GM19238 (cell line): ENCODE data around the gene SLC25A18.
"Not testable (repeated sequence)": the region's sequence is repeated elsewhere in the genome, so short reads cannot be mapped to it uniquely, and the experiment has no call there.

Source experiments
- DNase-seq: peaks from one replicate; pipeline ENCODE4 v3.0.0; 2011; ENCODE audit warnings: low spot score; ENCODE audit not compliant: insufficient read length

Gene SLC25A18, protein sequence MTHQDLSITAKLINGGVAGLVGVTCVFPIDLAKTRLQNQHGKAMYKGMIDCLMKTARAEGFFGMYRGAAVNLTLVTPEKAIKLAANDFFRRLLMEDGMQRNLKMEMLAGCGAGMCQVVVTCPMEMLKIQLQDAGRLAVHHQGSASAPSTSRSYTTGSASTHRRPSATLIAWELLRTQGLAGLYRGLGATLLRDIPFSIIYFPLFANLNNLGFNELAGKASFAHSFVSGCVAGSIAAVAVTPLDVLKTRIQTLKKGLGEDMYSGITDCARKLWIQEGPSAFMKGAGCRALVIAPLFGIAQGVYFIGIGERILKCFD

DNA sequence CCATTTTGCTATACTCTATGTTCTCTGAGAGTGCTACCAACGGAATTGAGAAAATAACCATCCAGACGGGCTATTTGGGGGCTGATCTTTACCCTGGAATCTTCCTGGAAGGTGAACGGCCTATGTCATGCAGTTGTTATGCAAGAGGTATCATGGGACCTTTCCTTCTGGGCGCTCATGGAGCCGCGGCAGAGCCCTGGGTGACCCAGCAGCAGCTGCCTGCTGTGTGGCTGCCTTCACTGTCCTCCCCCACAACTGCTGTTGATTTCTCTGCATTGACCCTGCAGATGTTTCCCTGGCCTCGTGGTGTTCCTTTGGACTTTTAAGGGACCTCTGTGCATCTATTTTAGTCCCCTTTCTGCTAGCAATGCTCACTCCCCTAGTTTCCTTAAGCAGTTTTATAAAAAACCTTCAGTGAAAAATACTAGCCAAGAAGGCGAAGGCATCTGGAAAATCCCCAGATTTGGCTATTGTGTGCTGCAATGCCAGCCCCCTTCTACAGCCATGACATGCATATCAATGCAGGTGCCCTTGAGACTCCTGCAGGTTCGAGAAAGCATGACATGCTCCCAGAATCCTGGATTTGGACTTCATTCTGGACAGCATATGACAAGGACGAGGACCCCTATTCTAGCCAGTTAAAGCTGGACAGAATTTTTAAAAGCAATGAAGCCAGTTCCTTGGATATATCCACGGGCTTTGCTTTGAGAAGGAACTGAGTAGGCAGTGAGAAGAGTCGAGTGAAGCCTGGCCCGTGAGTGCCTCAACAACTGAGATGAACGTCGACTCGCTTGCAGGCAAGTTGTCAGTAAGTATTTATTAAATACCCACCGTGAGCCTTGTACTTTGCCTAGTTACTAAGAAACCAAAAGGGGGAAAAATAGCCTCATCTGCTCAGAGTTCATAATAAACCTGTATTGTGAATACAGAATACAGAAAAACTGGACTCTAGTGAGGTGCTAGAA, at the start of gene SLC25A18:
SLC25A18 (plus strand) TSS at position 593 of the 965 bp plus-strand sequence. CDS start 16,447 bp downstream, outside the sequence.
- no peak for DNase-seq

DNA sequence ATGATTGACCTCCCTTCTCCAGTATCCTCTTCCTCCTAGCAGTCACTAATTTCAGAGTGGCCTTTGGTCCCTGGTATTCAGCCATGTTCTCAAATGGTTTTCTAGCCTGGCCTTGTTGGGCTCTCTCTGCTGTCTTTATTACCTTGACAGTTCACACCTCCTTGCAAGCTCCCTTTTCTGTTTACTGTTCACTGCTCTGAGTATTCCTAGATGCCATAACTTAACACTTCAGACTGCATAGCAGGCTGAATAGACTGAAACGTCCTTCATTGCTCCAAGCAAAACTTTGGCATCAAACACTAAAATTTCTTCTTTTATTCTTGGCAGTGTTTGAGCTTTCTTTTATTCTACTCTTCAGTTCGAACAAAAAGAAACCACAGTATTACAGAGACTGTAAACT, 49.7 kb upstream of the SLC25A18 start:
- DNase-seq, result no peak

DNA sequence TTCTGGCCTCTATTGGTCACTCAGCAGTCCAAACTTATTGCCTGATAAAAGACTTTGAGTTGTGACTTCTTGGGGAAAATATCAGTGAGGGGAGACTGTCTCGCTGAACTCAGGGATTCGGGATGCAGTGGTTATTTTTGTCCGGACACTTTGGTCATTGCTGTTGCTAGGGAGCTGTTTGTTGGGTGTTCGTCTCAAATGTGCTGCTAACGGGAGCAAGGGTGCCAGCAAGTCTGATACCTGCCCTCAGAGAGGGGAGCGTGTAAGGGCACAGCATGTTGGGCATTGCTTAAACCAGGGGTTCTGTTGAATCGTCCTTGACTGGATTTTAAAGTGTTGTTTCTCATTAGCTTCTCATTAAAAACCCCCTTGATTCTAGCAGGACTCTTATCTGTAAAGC, 49.2 kb upstream of the SLC25A18 start:
- DNase-seq, result no peak

DNA sequence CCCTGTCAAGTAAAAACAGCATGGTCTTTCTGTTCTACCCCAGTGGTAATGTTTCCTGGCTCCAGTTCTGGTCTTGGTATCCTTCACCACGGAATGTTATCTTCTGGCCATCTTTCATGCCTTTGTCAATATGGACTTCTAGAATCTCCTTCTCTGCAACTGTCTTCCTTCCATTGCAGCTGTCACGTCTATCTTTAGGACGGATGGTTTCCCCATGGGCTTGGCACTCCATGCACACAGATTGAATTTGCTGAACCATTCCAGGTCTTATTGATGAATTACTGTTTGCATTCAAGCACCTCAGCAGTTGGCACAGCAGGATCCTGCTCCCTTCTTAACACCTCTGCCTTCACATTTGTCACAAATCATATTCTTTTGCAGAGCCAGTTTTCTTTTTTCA, 44.9 kb upstream of the SLC25A18 start:
- DNase-seq, result no peak

DNA sequence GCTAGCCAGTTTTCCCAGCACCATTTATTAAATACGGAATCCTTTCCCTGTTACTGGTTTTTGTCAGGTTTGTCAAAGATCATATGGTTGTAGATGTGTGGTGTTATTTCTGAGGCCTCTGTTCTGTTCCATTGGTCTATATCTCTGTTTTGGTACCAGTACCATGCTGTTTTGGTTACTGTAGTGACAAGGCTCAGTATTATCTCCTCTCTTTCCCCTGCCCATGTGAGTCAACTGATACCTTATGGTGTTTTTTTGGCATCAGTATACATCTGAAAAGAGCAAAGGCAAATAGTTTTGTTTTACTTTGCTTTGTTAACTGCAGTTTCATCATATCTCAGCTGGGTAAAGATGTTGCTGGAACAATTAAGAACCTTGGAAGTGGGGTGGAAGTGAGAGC, 41.3 kb upstream of the SLC25A18 start:
- DNase-seq, result not testable (repeated sequence)

DNA sequence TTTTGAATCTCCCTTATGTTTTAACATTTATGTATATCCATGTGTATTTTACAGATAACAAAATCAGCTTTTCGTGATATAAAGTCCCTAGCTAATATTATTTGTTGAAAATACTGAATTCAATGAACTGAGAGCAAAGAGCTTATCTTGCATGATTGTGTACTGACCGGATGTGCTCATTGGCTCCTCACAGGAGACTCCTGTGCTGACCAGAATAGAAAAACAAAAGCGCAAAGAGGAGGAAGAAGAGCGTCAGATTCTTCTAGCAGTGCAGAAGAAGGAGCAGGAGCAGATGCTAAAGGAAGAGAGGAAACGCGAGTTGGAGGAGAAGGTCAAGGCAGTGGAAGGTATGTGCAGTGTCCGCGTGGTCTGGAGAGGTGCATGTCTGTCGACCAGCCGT, 39.4 kb upstream of the SLC25A18 start:
- no peak for DNase-seq

DNA sequence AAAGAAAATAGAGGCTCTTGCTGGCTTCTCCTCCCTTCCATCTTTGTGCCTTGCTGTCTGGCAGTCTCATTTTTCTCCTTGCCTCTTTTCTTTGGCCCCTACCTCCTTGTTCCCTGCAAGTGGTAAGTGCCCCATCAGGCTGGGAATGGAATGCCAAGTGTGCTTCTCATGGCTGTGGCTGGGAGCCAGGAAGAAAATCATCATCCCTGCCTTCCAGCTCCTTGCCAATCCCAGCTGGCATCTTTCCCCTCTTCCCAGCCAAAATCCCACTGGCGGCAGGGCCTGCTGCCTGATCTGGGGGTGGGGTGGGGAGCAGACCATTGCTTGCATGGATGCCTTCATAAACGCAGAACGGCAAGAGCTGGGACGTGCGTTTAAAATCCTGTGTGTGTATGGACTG, 27.0 kb upstream of the SLC25A18 start:
- no peak for DNase-seq

DNA sequence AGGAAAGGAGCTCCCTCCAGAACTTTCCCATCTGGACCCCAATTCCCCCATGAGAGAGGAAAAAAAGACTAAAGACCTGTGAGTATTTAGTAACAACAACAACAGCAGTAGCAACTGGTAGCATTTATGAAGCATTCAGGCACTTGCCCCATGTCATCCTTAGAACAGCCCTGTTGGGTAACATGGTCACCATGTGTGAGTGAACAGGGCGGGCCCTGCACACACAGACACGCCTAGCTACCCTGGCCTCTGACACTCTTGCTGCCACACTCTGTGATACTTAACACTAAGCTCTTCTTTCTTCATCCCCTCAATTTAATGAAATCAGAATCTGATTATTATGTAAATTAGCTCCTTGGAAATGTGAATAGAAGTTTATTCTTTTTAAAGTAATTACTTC, 26.1 kb upstream of the SLC25A18 start:
- no peak for DNase-seq

DNA sequence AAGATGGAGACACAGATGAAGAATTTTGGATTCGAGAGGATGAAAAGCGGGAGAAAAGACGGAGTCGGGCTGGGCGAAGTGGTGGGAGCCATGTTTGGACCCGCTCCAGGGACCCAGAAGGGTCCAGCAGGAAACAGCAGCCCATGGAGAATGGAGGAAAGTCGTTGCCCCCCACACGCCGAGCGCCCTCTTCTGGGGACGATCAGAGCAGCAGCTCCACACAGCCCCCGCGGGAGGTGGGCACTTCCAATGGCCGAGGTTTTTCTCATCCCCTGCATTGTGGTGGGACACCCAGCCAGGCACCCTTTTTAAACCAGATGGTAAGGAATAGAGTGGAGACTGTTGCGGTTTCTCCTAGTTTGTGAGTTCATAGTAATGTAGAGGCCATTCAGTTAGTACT, 22.8 kb upstream of the SLC25A18 start:
- DNase-seq, result no peak

DNA sequence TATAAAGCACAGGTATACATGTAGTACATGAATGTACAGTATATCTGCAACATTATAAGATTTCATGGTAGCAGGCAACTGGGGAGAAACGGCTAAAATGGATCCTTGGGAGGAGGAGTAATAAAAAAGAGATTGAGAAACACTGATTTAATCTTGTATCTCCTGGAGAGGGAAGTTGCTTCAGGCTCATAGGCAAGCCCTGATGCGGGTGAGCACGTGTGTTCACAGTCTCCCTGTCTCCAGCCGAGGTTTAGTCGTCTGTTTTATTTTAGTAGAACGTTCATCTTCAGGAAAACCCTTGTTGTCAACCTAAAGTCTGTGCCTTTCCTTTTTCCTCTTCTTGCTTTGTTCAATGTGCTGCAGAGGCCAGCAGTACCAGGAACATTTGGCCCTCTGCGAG, 21.8 kb upstream of the SLC25A18 start:
- DNase-seq, result no peak

DNA sequence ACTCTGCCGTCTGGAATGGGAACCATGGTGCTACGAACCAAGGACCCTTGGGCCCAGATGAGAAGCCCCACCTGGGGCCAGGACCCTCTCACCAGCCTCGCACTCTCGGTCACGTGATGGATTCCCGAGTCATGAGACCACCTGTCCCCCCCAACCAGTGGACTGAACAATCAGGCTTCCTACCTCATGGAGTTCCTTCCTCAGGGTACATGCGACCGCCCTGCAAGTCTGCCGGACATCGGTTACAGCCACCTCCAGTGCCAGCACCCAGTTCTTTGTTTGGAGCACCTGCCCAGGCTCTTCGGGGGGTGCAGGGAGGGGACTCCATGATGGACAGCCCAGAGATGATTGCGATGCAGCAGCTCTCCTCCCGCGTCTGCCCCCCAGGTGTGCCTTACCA, 20.8 kb upstream of the SLC25A18 start:
- DNase-seq, result no peak

DNA sequence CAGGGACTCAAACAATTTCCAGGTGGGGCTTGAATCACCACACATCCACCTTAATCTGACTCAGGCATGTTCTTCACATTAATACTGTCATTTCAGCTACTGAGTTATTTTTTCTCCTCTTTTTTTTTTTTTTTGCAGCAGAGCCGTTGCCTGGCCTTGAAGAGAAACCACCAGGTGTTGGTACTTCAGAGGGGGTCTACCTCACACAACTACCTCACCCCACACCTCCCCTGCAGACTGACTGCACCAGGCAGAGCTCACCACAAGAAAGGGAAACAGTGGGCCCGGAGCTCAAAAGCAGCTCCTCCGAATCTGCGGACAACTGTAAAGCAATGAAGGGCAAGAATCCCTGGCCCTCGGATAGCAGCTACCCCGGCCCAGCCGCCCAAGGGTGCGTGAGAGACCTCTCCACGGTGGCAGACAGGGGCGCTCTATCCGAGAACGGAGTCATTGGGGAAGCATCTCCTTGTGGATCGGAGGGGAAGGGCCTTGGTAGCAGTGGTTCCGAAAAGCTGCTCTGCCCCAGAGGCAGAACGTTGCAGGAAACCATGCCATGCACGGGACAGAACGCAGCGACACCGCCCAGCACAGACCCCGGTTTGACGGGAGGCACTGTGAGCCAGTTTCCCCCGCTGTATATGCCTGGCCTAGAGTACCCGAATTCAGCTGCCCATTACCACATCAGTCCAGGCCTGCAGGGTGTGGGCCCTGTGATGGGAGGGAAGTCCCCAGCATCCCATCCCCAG, 15.1 kb upstream of the SLC25A18 start:
- no peak for DNase-seq

DNA sequence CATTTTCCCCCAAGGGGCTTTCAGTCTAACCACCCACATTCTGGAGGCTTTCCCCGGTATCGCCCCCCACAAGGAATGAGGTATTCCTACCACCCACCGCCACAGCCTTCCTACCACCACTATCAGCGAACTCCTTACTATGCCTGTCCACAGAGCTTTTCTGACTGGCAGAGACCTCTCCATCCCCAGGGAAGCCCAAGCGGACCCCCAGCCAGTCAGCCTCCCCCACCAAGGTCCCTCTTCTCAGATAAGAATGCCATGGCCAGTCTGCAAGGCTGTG, 14.6 kb upstream of the SLC25A18 start:
- DNase-seq, result no peak

DNA sequence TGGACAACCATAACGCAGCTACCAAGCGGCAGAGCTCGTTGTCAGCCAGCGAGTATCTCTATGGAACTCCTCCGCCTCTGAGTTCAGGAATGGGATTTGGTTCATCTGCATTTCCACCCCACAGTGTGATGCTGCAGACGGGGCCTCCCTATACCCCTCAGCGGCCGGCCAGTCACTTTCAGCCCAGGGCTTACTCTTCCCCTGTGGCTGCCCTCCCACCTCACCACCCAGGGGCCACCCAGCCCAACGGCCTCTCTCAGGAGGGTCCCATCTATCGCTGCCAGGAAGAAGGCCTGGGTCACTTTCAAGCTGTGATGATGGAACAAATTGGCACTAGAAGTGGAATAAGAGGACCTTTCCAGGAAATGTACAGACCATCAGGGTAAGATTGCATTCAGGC, 14.1 kb upstream of the SLC25A18 start:
- no peak for DNase-seq

DNA sequence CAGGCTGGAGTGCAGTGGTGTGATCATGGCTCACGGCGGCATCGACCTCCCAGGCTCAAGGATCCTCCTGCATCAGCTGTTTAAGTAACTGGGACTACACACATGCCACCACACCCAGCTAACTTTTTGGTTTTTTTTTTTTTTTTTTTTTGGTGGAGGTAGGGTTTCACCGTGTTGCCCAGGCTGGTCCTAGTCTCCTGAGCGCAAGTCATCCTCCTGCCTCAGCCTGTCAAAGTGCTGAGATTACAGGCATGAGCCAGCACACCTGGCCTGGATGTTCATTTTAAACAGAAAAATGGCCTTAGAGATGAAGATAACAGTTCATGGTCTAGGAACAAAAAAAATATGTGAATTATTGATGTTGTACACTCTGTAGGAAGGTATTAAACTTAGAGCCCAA, 13.6 kb upstream of the SLC25A18 start:
- no peak for DNase-seq

DNA sequence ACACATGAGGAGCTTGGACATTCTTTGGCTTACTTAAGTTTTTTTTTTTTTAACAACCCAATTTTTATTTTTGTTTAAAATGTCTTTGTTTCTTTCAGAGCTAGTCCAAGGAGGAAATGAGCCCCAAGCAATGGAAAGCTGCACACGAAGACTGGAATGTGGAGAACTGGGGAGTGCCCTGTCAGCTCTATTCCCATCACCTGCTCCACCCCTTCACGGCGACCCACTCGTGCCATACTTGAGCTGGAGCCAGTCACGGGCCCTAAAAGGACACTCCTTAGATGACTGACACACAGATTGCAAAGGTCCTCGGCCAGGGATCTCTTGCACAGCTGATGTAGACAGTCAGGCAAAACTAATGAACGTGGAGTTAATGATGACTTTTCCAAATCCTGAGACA, 10.6 kb upstream of the SLC25A18 start:
- no peak for DNase-seq

DNA sequence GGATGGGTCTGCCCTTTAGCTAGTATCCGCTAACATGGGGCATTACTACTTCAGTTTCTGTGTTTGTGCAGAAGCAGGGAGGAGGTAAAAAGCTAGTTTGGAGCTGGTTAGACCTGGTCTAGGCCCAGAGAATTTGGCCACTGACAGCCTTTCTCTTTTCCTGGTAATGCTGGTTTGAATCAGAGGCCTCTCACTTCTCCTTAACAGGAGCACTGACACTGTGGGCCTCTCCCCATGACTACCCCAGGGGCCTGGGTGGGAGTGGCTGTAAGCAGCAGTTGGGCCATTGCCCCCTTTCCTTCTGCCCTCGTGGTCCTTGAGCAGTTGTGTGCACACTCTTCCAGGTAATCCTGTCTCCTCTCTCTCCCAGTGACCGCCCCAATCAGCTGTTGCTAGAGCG, 8.5 kb upstream of the SLC25A18 start:
- DNase-seq, result no peak

DNA sequence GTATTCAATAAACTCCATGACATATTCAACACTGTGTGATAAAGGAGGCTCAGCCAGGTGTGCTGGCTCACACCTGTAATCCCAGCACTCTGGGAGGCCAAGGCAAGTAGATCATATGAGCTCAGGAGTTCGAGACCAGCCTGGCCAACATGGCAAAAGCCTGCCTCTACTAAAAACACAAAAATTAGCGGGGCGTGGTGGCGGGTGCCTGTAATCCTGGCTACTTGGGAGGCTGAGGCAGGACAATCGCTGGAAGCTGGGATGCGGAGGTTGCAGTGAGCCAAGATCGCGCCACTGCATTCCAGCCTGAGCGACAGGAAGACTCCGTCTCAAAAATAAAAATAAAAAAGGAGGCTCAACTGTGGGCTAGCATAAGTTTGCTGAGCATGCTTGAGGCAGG, 4.1 kb upstream of the SLC25A18 start:
- DNase-seq, result no peak

DNA sequence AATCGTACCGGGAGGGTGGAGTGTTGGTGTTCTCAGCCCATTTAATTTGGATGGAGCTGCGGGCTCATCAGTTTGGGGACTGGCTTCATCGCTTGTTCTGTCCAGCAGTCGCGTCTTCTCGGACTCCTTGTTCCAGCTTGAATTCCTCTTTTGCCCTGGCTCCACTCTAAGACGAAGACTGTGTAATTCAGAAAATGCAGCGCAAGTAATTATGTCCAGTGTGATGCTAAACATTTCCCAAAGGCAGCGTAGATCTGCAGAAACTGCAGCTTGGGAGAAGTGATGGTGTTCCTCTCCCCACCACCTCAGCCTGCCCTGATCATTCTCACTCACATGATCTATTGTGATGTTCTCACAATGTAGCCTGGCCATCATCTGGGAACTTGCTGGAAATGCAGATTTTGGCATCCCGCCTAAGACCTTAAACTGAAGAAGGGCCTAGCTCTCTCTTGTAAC, 666 bp downstream of the SLC25A18 start:
- no peak for DNase-seq

DNA sequence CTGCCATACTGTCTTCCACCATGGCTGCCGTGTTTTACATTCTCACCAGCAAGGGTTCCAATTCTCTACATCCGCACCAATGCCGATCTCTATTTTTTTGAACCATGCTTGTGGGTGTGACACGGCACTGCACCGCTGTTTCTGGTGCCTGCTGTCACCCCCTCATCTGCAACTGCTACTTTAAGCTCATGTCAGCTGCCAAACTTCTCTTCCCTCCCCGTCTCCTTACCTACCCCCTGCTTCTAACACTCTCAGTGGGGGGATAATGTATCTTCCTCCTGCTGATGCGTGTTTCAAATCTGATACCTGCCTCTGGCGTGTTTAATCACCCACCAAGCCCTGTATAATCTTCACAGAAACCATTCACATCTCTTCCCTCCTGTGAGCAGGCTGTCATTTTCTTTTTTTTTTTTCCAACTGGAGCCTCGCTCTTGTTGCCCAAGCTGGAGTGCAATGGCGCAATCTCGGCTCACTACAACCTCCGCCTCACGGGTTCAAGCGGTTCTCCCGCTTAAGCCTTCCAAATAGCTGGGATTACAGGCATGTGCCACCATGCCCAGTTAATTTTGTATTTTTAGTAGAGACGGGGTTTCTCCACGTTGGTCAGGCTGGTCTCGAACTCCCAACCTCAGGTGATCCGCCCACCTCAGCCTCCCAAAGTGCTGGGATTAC, 2.9 kb downstream of the SLC25A18 start:
- DNase-seq, result not testable (repeated sequence)

DNA sequence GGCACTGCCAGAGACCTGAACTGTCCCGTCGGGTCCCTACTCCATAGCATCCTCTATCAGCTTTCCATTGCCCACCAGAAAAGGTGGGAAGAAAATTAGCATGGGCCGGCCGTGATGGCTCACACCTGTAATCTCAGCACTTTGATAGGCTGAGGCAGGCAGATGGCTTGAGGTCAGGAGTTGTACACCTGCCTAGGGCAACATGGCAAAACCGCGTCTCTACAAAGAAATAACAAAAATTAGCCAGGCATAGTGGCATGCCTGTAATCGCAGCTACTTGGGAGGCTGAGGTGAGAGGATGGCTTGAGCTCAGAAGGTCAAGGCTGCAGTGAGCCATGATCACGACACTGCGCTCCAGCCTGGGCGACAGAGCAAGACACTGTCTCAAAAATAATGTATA, 3.5 kb downstream of the SLC25A18 start:
- DNase-seq, result no peak
